Type B pancreatic cell (in vitro differentiated cells): ENCODE results near the gene NOL9. TPM values are rescaled to one million over a fixed set of nuclear protein-coding genes. Genes with fewer than 3 reads are reported as not detected.

ENCODE experiments used
- DNase-seq: peaks from one replicate; pipeline ENCODE4 v3.0.0; 2021; ENCODE audit warnings: mixed read lengths; ENCODE audit not compliant: unreplicated experiment; ENCODE audit errors: extremely low spot score
- H3K27ac Mint-ChIP-seq: 2 replicates; pipeline ENCODE4 v1.8.0; 2021; ENCODE audit warnings: mild to moderate bottlenecking, mixed read lengths
- H3K27me3 Mint-ChIP-seq: 2 replicates; pipeline ENCODE4 v1.8.0; 2021; ENCODE audit warnings: mixed read lengths
- H3K36me3 Mint-ChIP-seq: 2 replicates; pipeline ENCODE4 v1.8.0; 2021; ENCODE audit warnings: mixed read lengths
- H3K4me1 Mint-ChIP-seq: one replicate; pipeline ENCODE4 v1.8.0; 2021; ENCODE audit warnings: mixed read lengths; ENCODE audit not compliant: unreplicated experiment
- H3K4me3 Mint-ChIP-seq: 2 replicates; pipeline ENCODE4 v1.8.0; 2021; ENCODE audit warnings: mild to moderate bottlenecking, mixed read lengths
- H3K9me3 Mint-ChIP-seq: 2 replicates; pipeline ENCODE4 v1.8.0; 2021; ENCODE audit warnings: mixed read lengths
- total RNA-seq: library from RNA; stranded (reverse); gene quantifications from 2 replicates; pipeline ENCODE4 v1.2.1, GENCODE V29; 2021; ENCODE audit warnings: low replicate concordance
- TF ChIP-seq, protein P1 (sequence below): fragments of 200-600 bp; sonication (generic); conservative IDR thresholded peaks from 2 replicates; pipeline ENCODE4 v1.5.0; 2021; ENCODE audit warnings: antibody characterized with exemption, mild to moderate bottlenecking

NOL9 gene
- total RNA-seq, 1 donor from 2014 or later = 43.0 TPM

DNA sequence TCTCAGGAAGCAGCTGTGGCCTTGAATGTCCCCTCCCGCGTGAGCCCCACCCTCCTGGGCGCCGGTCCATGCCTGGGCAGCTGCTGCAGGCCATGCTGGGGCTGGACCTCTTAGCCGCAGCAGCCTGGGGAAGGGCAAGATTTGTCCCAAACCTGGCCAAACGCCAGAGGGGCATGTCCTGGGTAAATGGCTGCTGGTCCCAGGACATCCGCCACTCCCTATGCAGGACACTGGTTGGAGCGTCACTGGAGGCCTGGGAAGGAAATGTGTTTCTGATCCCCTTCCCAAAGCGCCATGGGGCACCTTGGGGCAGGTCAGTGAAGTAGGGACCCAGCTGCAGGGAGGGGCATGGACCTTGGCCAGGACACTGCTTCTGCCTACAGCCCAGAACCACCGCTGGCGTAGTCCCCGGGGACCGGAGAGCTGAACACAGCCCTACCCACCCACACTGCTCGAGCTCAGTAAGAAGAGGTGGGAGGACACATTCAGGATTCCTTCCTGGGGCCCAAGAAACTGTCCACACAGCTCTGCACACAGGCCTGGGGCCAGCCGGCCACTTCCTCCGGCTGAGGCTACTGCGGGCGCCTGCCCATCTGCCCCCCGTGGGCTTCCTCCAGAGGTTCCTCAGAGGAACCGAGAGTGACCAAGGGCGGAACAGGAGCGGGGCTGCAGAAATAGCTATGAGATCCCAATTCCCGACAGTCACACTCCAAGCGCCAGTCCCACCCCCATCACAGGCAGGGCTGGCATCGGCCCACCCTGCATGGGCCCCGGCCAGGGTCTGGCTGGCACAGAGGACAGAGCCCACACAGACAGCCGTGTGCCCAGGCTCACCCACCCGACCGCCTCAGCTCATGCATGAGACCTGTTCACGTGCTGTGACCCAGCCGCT, 52.1 kb downstream of the NOL9 start:
- TF ChIP-seq, protein P1, sequence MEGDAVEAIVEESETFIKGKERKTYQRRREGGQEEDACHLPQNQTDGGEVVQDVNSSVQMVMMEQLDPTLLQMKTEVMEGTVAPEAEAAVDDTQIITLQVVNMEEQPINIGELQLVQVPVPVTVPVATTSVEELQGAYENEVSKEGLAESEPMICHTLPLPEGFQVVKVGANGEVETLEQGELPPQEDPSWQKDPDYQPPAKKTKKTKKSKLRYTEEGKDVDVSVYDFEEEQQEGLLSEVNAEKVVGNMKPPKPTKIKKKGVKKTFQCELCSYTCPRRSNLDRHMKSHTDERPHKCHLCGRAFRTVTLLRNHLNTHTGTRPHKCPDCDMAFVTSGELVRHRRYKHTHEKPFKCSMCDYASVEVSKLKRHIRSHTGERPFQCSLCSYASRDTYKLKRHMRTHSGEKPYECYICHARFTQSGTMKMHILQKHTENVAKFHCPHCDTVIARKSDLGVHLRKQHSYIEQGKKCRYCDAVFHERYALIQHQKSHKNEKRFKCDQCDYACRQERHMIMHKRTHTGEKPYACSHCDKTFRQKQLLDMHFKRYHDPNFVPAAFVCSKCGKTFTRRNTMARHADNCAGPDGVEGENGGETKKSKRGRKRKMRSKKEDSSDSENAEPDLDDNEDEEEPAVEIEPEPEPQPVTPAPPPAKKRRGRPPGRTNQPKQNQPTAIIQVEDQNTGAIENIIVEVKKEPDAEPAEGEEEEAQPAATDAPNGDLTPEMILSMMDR = no peak
- H3K9me3 Mint-ChIP-seq = no peaks in the 10 kb centered on the region
- no peak overlapping the region for H3K4me3 Mint-ChIP-seq
- DNase-seq = no peak
- peaks cover 5% of the 10 kb centered on the region for H3K27me3 Mint-ChIP-seq
- H3K4me1 Mint-ChIP-seq = peaks cover 20% of the 10 kb centered on the region
- H3K27ac Mint-ChIP-seq = no peak overlapping the region
- H3K36me3 Mint-ChIP-seq = no peaks in the 10 kb centered on the region

DNA sequence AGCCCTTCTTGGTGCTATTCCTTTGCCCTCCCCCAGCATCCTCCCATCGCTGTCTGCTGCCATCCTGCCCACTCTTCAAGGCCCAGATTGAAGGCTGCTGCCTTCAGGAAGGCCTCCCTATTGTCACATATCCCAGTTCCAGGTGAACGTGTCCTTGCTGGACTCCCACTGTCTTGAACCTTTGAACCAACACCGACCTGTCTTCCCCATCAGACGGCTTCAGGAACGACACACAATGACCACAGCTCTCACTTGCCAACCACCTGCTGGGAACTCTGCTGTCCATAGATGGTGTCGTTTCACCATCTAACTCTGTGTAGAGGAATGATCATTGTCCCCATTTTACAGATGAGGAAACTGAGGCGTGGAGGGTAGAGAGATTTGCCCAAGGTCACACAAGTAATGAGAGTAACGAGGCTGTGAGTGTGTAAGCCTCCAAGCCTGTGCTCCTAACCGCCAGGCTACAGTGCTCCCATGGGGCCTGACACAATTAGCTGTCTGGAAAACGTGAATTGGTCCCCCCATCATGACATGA, 53.0 kb downstream of the NOL9 start:
- Mint-ChIP-seq H3K27ac (peak overlapping the region; percentile 40), H3K9me3 (no peaks in the 10 kb centered on the region), H3K4me1 (peaks cover 12% of the 10 kb centered on the region), H3K4me3 (peak overlapping the region; percentile 29), H3K27me3 (peaks cover 5% of the 10 kb centered on the region), H3K36me3 (no peaks in the 10 kb centered on the region)
- TF ChIP-seq, protein P1 = no peak
- DNase-seq = no peak

DNA sequence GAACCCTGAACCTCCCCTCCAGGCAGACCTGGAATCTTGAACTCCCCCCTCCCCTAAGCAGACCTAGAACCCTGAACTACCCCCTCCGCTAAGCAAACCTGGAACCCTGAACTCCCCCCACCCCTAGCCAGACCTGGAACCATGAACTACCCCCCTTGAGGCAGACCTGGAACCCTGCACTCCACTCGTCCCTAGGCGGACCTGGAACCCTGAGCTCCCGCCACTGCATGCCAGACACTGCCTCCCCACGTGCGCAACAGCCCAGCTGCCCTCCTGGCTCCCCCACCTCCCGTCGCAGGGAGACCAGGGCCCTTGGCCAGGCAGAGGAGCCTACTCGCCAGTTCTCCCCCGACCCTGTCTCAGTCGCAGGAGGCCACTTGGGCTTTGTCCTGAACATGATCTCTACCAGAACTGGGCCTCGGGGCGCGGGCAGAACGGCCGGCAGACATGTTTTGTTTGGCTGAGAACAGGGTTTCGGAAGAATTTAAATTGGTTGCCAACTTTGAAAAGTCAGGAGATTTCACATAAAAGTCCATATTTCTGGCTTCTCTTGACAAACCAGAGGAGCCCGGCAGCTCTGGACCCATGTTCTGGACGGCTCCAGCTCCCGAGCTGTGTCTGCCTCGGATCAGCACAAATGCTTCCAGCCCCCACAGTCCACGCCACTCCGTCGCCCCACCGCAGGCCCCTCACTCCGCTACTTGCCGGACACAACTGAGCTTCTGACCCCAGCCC, 53.6 kb downstream of the NOL9 start:
- peaks cover 11% of the 10 kb centered on the region for H3K4me1 Mint-ChIP-seq
- TF ChIP-seq, protein P1 = no peak
- DNase-seq = no peak
- no peaks in the 10 kb centered on the region for H3K9me3 Mint-ChIP-seq
- H3K4me3 Mint-ChIP-seq = peak overlapping the region; percentile 29
- no peaks in the 10 kb centered on the region for H3K36me3 Mint-ChIP-seq
- H3K27ac Mint-ChIP-seq = peak overlapping the region; percentile 40
- peaks cover 5% of the 10 kb centered on the region for H3K27me3 Mint-ChIP-seq

DNA sequence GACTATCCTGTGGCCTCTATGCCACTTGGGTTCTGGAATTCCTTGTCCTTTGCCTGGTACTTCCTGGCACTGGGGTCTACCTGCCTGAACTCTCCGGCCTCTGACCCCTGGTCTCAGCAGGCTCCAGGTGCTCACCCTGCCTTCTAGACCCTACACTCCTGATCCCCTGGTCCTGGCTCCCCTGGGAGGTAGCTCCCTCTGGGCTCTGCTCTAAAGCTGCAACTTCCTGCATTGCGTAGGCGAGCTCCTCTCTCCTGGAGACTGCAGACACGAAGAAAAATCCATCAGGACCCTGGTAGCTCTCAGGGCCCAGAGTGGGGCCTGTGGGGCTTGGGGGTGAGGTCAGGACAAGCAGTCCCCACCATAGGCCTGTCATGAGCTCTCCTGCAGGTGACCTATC, 55.0 kb downstream of the NOL9 start:
- no peak for DNase-seq
- TF ChIP-seq, protein P1 = no peak
- Mint-ChIP-seq H3K4me1 (peaks cover 14% of the 10 kb centered on the region), H3K4me3 (peak overlapping the region; percentile 69), H3K9me3 (no peaks in the 10 kb centered on the region), H3K27me3 (peaks cover 5% of the 10 kb centered on the region), H3K36me3 (no peaks in the 10 kb centered on the region), H3K27ac (no peak overlapping the region)

DNA sequence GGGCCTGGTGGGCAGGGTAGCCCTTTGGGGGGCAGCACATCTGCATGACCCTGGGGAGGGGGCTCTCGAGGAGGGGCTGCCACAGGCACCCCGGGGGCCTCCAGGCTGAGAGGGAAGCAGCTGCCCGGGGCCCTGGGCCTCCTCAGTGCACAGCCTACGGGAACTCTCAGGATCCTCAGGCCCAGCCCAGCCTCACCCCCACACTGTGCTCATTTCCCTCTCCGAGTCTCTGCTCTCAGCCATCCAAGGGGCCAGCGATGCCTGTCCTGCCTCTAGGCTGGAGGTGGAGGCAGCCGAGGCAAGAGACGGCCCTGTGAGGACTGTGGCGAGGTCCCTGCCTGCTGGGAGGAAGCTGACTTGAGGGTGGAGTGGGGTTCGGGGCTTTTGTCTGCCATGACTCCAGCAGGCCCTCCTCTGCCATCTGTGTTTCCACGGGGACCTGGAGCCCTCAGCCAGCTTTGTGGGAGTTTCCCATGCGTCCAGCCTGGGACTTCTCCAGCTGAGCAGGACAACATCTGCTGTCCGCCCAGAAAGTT, 55.7 kb downstream of the NOL9 start:
- DNase-seq = no peak
- Mint-ChIP-seq H3K4me1 (peaks cover 14% of the 10 kb centered on the region), H3K4me3 (peak overlapping the region; percentile 69), H3K27me3 (peaks cover 5% of the 10 kb centered on the region), H3K36me3 (no peaks in the 10 kb centered on the region), H3K9me3 (no peaks in the 10 kb centered on the region), H3K27ac (no peak overlapping the region)
- TF ChIP-seq, protein P1 = no peak
